Esophagus muscularis mucosa (tissue), 4 donors: ENCODE results near the gene IFIH1. TPM values are rescaled to one million over a fixed set of nuclear protein-coding genes. Genes with fewer than 3 reads are reported as not detected.

Experiments used
- DNase-seq: peaks from one replicate; pipeline ENCODE4 v3.0.0-alpha.2; 2017; ENCODE audit errors: extremely low spot score
- H3K27ac ChIP-seq, 4 donors: fragments of 200-600 bp; sonication (generic); replicated peaks in 1 of 4; 1 replicate in 3 of 4; 2 replicates in 1 of 4; pipeline ENCODE4 v1.5.1; 2016 to 2019; ENCODE audit warnings: mild to moderate bottlenecking in 1 of 4
- H3K27me3 ChIP-seq, 4 donors: fragments of 200-600 bp; sonication (generic); one replicate each; pipeline versions ENCODE4 v1.5.1 to v1.6.0; 2016 to 2019
- H3K36me3 ChIP-seq, 4 donors: fragments of 200-600 bp; sonication (generic); one replicate each; pipeline ENCODE4 v1.5.1; 2016 to 2019
- H3K4me1 ChIP-seq, 4 donors: fragments of 200-600 bp; sonication (generic); one replicate each; pipeline ENCODE4 v1.5.1; 2016 to 2019
- H3K4me3 ChIP-seq, 4 donors: fragments of 200-600 bp; sonication (generic); 1 replicate in 2 of 4; 2 replicates in 2 of 4; pipeline ENCODE4 v1.5.1; 2016 to 2019; ENCODE audit warnings: mild to moderate bottlenecking in 4 of 4, moderate library complexity in 1 of 4
- H3K9me3 ChIP-seq, 4 donors: fragments of 200-600 bp; sonication (generic); 1 replicate in 3 of 4; 2 replicates in 1 of 4; pipeline ENCODE4 v1.5.1; 2016 to 2019
- CTCF ChIP-seq, 3 experiments: fragments of 200-600 bp in 2 of 3; fragments of 450-650 bp in 1 of 3; sonication (generic) in 2 of 3; IDR thresholded peaks; one replicate each; pipeline ENCODE4 v1.5.1; 2017 to 2019; ENCODE audit warnings: antibody characterized with exemption in 3 of 3, mild to moderate bottlenecking in 2 of 3, moderate library complexity in 1 of 3
- EP300 ChIP-seq: sonication (generic); formaldehyde crosslinking; IDR thresholded peaks from one replicate; pipeline ENCODE4 v1.6.1; 2017; ENCODE audit warnings: antibody characterized with exemption
- POLR2A ChIP-seq: fragments of 450-650 bp; IDR thresholded peaks from one replicate; pipeline ENCODE4 v1.6.1; 2017; ENCODE audit warnings: antibody characterized with exemption, moderate library complexity, mild to moderate bottlenecking, low read depth
- POLR2AphosphoS5 ChIP-seq, 2 donors: sonication (generic); formaldehyde crosslinking; IDR thresholded peaks; one replicate each; pipeline ENCODE4 v1.6.1; 2017; ENCODE audit warnings: antibody characterized with exemption in 2 of 2
- WGBS: methylation state at CpG from one replicate; pipeline ENCODE4 v1.1.5; 2018; 5-methylcytosine and 5-hydroxymethylcytosine counted together
- intact Hi-C: fragments of 100-400 bp; cut with DNase I; formaldehyde crosslinking; loops from one replicate; pipeline ENCODE4 v1.15.1; 2023
- total RNA-seq, 4 donors: library from RNA; depleted of rRNA; stranded (reverse); fragments of >200 nt; gene quantifications; one replicate each; pipeline versions ENCODE4 v1.1.0 to v1.2.1, GENCODE V29; 2016

IFIH1 gene
- total RNA-seq, 4 donors from 2014 or later, result 8.6 to 12.9 (median 10.6) TPM

DNA sequence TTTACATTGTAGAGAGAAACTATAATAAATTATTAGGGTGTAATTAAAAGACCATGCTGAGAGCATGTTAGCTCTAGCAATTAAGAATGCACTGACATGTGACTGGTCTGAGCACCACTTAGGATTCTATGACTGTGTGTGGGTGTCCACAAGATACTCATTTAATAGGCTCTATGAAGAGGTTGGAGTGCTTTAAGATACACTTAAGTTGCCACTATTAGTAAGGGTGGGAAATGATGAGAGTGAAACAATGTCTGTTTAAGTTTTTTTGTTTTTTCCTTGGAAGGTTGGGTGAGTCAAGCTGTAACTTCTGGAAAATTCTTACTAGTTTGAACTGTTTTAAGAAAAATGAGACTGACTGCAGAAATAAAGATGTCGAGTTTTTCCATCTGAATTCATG is 73.4 kb downstream of the IFIH1 start:
- intact Hi-C loops, result no loop called here
- H3K4me1 ChIP-seq, result peaks cover 15 to 51% (median 37%) of the 10 kb centered on the region in 4 donors
- TF ChIP-seq CTCF (IDR thresholded peaks at IDR 0.05), result no peak
- no peak for TF ChIP-seq POLR2A
- no peak for TF ChIP-seq EP300
- TF ChIP-seq POLR2AphosphoS5 (IDR thresholded peaks at IDR 0.05), result no peak
- no peaks in the 10 kb centered on the region for H3K36me3 ChIP-seq
- H3K27me3 ChIP-seq, result no peaks in the 10 kb centered on the region
- H3K27ac ChIP-seq, result peak overlapping the region; percentile 70 to 78 (median 72)
- WGBS, result 88% methylated on average over 1 of the region's 1 CpG
- DNase-seq, result no peak
- no peaks in the 10 kb centered on the region for H3K9me3 ChIP-seq
- no peak overlapping the region for H3K4me3 ChIP-seq

- WGBS, result 14% methylated on average over 2 of the region's 2 CpGs
- H3K4me1 ChIP-seq, result peaks cover 15 to 51% (median 37%) of the 10 kb centered on the region in 4 donors
- TF ChIP-seq EP300, result peak; percentile 77
- TF ChIP-seq POLR2A, result no peak
- TF ChIP-seq CTCF (IDR thresholded peaks at IDR 0.05), result no peak
- TF ChIP-seq POLR2AphosphoS5 (IDR thresholded peaks at IDR 0.05), result peak; percentile 45 to 84
- no peaks in the 10 kb centered on the region for H3K36me3 ChIP-seq
- peak overlapping the region; percentile 70 to 78 (median 72) for H3K27ac ChIP-seq
- no peak overlapping the region for H3K4me3 ChIP-seq
- H3K9me3 ChIP-seq, result no peaks in the 10 kb centered on the region
- no peaks in the 10 kb centered on the region for H3K27me3 ChIP-seq
- intact Hi-C loops, result no loop called here
- no peak for DNase-seq
These were observed 73.9 kb downstream of the IFIH1 start for GRCh38 chr2:162244541-162245031.

GRCh38 chr2:162243715-162244114 is 74.8 kb downstream of the IFIH1 start:
- TF ChIP-seq POLR2A (no peak), CTCF (IDR thresholded peaks at IDR 0.05) (no peak), EP300 (no peak), POLR2AphosphoS5 (IDR thresholded peaks at IDR 0.05) (no peak)
- H3K4me3 ChIP-seq, result peak overlapping the region; percentile 21 to 47 (median 33)
- intact Hi-C loops, result no loop called here
- DNase-seq, result no peak
- H3K27me3 ChIP-seq, result no peaks in the 10 kb centered on the region
- H3K4me1 ChIP-seq, result peaks cover 15 to 51% (median 37%) of the 10 kb centered on the region in 4 donors
- WGBS, result 75% methylated on average over 1 of the region's 1 CpG
- peak overlapping the region; percentile 70 to 78 (median 72) for H3K27ac ChIP-seq
- no peaks in the 10 kb centered on the region for H3K36me3 ChIP-seq
- no peaks in the 10 kb centered on the region for H3K9me3 ChIP-seq

- TF ChIP-seq POLR2AphosphoS5 (IDR thresholded peaks at IDR 0.05), result no peak
- TF ChIP-seq EP300, result no peak
- TF ChIP-seq CTCF (IDR thresholded peaks at IDR 0.05), result no peak
- no peak for TF ChIP-seq POLR2A
- no peaks in the 10 kb centered on the region for H3K9me3 ChIP-seq
- 28% methylated on average over 6 of the region's 6 CpGs for WGBS
- no peaks in the 10 kb centered on the region for H3K27me3 ChIP-seq
- H3K4me3 ChIP-seq, result peak within 1 kb of the TSS; percentile 21 to 47 (median 33)
- H3K27ac ChIP-seq, result peak within 1 kb of the TSS; percentile 70 to 78 (median 72)
- no peaks in the 10 kb centered on the region for H3K36me3 ChIP-seq
- no peak for DNase-seq
- peaks cover 15 to 51% (median 37%) of the 10 kb centered on the region in 4 donors for H3K4me1 ChIP-seq
- intact Hi-C loops, result no loop called here
These were observed 75.2 kb downstream of the IFIH1 start, which contains the start of gene FAP for GRCh38 chr2:162243294-162243693. FAP (minus strand) TSS chr2:162243445; CDS start chr2:162243327, 118 bp downstream.
